ENCODE measurements around the gene MIPOL1. TPM values are rescaled to one million over a fixed set of nuclear protein-coding genes. Genes with fewer than 3 reads are reported as not detected.

MIPOL1 gene
- total RNA-seq, 2 donors from 2014 or later, result 8.6 to 27.0 TPM

DNA sequence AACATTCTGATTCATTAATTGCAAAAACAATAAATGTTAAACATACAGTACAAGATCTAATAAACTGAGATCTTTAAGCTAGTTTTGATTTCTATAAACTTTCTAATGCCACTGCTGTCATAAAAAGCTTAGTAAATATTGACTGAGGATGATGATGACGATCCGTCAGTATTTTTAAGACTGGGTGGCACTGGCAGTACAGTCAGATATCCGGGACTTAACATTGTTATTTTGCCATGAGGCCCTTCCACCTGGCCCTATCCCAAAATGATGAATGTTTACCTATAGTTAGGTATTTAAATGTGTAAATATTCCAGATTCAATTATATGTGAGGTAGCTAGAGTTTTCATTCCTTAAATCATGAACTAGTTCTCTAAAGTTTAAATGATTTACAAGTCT is 238.8 kb downstream of the MIPOL1 start:
- H3K4me3 ChIP-seq, result no peak overlapping the region
- DNase-seq (no peak), ATAC-seq (no peak)
- H3K4me1 ChIP-seq, result no peaks in the 10 kb centered on the region
- H3K27ac ChIP-seq, result no peak overlapping the region
- intact Hi-C loops (cut with DNase I), result no loop called here
- H3K9me3 ChIP-seq, result no peaks in the 10 kb centered on the region
- no peaks in the 10 kb centered on the region for H3K27me3 ChIP-seq
- TF ChIP-seq, protein P1, sequence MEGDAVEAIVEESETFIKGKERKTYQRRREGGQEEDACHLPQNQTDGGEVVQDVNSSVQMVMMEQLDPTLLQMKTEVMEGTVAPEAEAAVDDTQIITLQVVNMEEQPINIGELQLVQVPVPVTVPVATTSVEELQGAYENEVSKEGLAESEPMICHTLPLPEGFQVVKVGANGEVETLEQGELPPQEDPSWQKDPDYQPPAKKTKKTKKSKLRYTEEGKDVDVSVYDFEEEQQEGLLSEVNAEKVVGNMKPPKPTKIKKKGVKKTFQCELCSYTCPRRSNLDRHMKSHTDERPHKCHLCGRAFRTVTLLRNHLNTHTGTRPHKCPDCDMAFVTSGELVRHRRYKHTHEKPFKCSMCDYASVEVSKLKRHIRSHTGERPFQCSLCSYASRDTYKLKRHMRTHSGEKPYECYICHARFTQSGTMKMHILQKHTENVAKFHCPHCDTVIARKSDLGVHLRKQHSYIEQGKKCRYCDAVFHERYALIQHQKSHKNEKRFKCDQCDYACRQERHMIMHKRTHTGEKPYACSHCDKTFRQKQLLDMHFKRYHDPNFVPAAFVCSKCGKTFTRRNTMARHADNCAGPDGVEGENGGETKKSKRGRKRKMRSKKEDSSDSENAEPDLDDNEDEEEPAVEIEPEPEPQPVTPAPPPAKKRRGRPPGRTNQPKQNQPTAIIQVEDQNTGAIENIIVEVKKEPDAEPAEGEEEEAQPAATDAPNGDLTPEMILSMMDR (IDR thresholded peaks at IDR 0.05), result no peak
- no peak for TF ChIP-seq POLR2A (IDR thresholded peaks at IDR 0.05)
- 26 to 35% methylated on average over 3 of the region's 3 CpGs for WGBS, 2 donors
- no peaks in the 10 kb centered on the region for H3K36me3 ChIP-seq (replicated peaks in 1 of 2; ENCODE audit: insufficient read depth in 1 of 2, low read depth in 2 of 2)

DNA sequence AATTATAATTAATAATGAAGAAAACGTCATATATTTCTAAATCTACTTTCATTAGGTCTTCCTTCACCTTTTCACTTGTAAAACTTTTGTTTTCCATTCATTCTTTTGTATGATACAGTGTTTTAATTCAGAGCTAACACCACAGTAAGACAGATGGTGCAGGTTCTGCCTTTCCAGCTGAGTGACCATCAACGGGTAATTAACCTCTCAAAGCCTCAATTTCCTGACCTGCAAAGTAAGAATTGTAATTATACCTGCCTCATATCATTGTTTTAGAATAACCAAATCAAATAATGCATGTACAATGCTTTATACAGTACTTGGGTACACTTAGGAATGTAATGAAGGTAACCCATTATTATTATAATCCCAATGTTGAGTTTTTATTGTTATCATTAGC is 239.8 kb downstream of the MIPOL1 start:
- 75 to 77% methylated on average over 2 of the region's 2 CpGs for WGBS, 2 donors
- no peak overlapping the region for H3K27ac ChIP-seq
- ATAC-seq (no peak), DNase-seq (no peak)
- no peaks in the 10 kb centered on the region for H3K4me1 ChIP-seq
- no peaks in the 10 kb centered on the region for H3K36me3 ChIP-seq (replicated peaks in 1 of 2; ENCODE audit: insufficient read depth in 1 of 2, low read depth in 2 of 2)
- no peak overlapping the region for H3K4me3 ChIP-seq
- H3K27me3 ChIP-seq, result no peaks in the 10 kb centered on the region
- no peaks in the 10 kb centered on the region for H3K9me3 ChIP-seq
- intact Hi-C loops (cut with DNase I), result no loop called here
- no peak for TF ChIP-seq POLR2A (IDR thresholded peaks at IDR 0.05)
- TF ChIP-seq, protein P1 (IDR thresholded peaks at IDR 0.05), result no peak

DNA sequence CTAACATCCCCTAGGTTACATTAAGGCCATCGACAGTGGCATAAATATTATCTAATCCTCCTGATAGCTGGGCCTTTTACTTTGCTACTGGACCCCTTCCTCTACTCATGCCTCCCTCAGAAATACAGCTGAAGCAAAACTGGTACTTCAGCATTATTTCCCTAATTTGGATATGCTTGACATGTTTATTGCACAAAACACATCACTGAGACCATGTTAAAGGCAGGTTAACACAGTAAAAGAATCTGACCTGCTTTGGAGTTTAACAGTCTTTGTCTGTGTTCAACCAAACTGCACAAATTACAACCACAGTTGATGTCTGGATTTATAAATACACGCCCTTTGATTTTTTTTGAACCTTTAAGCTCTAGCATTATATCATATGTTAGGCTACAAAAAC is 240.7 kb downstream of the MIPOL1 start:
- DNase-seq (no peak), ATAC-seq (no peak)
- 84 to 87% methylated on average over 2 of the region's 2 CpGs for WGBS, 2 donors
- no peak overlapping the region for H3K4me3 ChIP-seq
- H3K27ac ChIP-seq, result no peak overlapping the region
- H3K4me1 ChIP-seq, result no peaks in the 10 kb centered on the region
- TF ChIP-seq, protein P1 (IDR thresholded peaks at IDR 0.05), result no peak
- TF ChIP-seq POLR2A (IDR thresholded peaks at IDR 0.05), result no peak
- no peaks in the 10 kb centered on the region for H3K36me3 ChIP-seq (replicated peaks in 1 of 2; ENCODE audit: insufficient read depth in 1 of 2, low read depth in 2 of 2)
- intact Hi-C loops (cut with DNase I), result no loop called here
- no peaks in the 10 kb centered on the region for H3K9me3 ChIP-seq
- H3K27me3 ChIP-seq, result no peaks in the 10 kb centered on the region

DNA sequence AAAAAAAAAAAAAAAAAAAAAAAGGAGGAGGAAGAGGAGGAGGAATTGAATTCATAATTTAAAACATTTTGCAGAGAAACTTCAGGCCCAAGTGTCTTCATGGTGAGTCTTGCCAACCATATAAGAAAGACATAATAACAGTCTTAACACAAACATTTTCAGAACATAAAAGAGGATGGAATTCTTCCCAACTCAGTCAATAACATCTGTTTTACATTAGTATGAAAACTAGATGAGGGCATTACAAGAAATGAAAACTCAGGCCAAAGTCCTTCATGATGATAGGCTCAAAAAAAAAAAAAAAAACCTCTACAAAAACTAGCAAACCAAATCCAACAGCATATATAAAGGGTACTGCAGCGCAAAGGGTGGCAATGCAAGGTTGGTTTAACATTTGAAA is 245.7 kb downstream of the MIPOL1 start:
- H3K4me1 ChIP-seq, result no peaks in the 10 kb centered on the region
- H3K4me3 ChIP-seq, result no peak overlapping the region
- DNase-seq (no peak), ATAC-seq (no peak)
- TF ChIP-seq, protein P1 (IDR thresholded peaks at IDR 0.05), result no peak
- no peak for TF ChIP-seq POLR2A (IDR thresholded peaks at IDR 0.05)
- WGBS, 2 donors, result 97 to 100% methylated on average over 1 of the region's 1 CpG
- no peaks in the 10 kb centered on the region for H3K36me3 ChIP-seq (replicated peaks in 1 of 2; ENCODE audit: insufficient read depth in 1 of 2, low read depth in 2 of 2)
- no peaks in the 10 kb centered on the region for H3K9me3 ChIP-seq
- H3K27ac ChIP-seq, result no peak overlapping the region
- intact Hi-C loops (cut with DNase I), result no loop called here
- no peaks in the 10 kb centered on the region for H3K27me3 ChIP-seq

DNA sequence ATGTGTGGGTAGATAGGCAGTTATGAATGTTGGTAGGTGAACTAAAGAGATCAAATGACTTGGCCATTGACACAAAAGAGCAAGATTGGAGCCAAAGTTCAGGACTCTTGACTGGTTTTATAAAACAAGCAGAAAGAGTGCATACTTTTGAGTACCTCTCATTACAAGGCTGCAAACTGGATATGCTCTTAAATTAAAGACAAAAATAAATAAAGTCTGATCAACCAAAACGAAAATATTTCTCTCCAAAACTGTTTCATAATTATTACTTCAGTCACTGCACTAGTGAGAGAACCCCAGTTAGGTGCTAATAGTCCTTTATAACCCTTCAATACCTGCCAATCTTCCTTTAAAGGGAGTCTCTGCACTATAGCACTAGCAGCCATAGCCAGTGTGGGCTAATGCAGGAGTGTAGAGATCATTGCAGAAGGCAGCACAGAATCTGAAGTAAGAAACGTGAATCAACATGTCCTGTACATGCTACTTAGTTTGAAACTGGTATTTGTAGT is 250.2 kb downstream of the MIPOL1 start:
- 46 to 59% methylated on average over 2 of the region's 2 CpGs for WGBS, 2 donors
- intact Hi-C loops (cut with DNase I), result no loop called here

More for the DNA sequence above, 250.2 kb downstream of the MIPOL1 start:
- TF ChIP-seq, protein P1 (IDR thresholded peaks at IDR 0.05), result no peak
- no peak for TF ChIP-seq POLR2A (IDR thresholded peaks at IDR 0.05)
- DNase-seq (no peak), ATAC-seq (no peak)
- H3K4me1 ChIP-seq, result peaks cover 7% of the 10 kb centered on the region
- no peak overlapping the region for H3K27ac ChIP-seq
- no peaks in the 10 kb centered on the region for H3K36me3 ChIP-seq (replicated peaks in 1 of 2; ENCODE audit: insufficient read depth in 1 of 2, low read depth in 2 of 2)
- H3K9me3 ChIP-seq, result no peaks in the 10 kb centered on the region
- H3K27me3 ChIP-seq, result no peaks in the 10 kb centered on the region
- H3K4me3 ChIP-seq, result no peak overlapping the region
